NCI-H524 (cell line): ENCODE data around the gene ABO.
"Not testable (repeated sequence)": the region's sequence is repeated elsewhere in the genome, so short reads cannot be mapped to it uniquely, and the experiment has no call there.

Source experiments
- DNase-seq, 2 experiments: peaks; one replicate each; lab custom pipeline; 2025; lab: John Stamatoyannopoulos, UW

ABO gene

GRCh38 chr9:133242991-133243390, 32.0 kb downstream of the ABO start:
- DNase-seq, result no peak

- no peak for DNase-seq
Measured at GRCh38 chr9:133242241-133242640, 32.8 kb downstream of the ABO start.

GRCh38 chr9:133239533-133240090, 35.4 kb downstream of the ABO start:
- no peak for DNase-seq

GRCh38 chr9:133238851-133239532, 36.0 kb downstream of the ABO start:
- peak in 1 of 2 experiments; percentile 27 for DNase-seq

GRCh38 chr9:133238272-133238850, 36.6 kb downstream of the ABO start:
- no peak for DNase-seq

GRCh38 chr9:133237035-133237731, 37.8 kb downstream of the ABO start:
- DNase-seq, result no peak

GRCh38 chr9:133236291-133237034, 38.5 kb downstream of the ABO start:
- DNase-seq, result not testable (repeated sequence)

- DNase-seq, result no peak
Measured at GRCh38 chr9:133235549-133236222, 39.3 kb downstream of the ABO start.

GRCh38 chr9:133234577-133235322, 40.3 kb downstream of the ABO start:
- DNase-seq, result no peak

GRCh38 chr9:133233681-133234432, 41.1 kb downstream of the ABO start:
- DNase-seq, result no peak

GRCh38 chr9:133231934-133232568, 43.0 kb downstream of the ABO start:
- DNase-seq, result not testable (repeated sequence)

- not testable (repeated sequence) for DNase-seq
Measured at GRCh38 chr9:133230514-133230913, 44.5 kb downstream of the ABO start.

- DNase-seq, result no peak
Measured at GRCh38 chr9:133230093-133230492, 44.9 kb downstream of the ABO start.

- DNase-seq, result not testable (repeated sequence)
Measured at GRCh38 chr9:133228474-133229193, 46.4 kb downstream of the ABO start.

- DNase-seq, result not testable (repeated sequence)
Measured at GRCh38 chr9:133227996-133228395, 47.0 kb downstream of the ABO start.

- no peak for DNase-seq
Measured at GRCh38 chr9:133227242-133227860, 47.6 kb downstream of the ABO start.

- DNase-seq, result no peak
Measured at GRCh38 chr9:133226219-133227171, 48.5 kb downstream of the ABO start.
